Islet of Langerhans (tissue), 1 donor: ENCODE data around the gene NAA50.

Experiments used
- FAIRE-seq: peaks from one replicate; lab custom pipeline; 2011; peaks lifted over from hg19 to GRCh38; lab: Jason Lieb, UNC

The NAA50 gene

GRCh38 chr3:113685124-113685523, 60.9 kb downstream of the NAA50 start:
- no peak for FAIRE-seq

- FAIRE-seq: no peak
Measured at GRCh38 chr3:113684271-113684819, 61.7 kb downstream of the NAA50 start.

GRCh38 chr3:113678773-113679172, 67.3 kb downstream of the NAA50 start:
- FAIRE-seq: no peak

DNA sequence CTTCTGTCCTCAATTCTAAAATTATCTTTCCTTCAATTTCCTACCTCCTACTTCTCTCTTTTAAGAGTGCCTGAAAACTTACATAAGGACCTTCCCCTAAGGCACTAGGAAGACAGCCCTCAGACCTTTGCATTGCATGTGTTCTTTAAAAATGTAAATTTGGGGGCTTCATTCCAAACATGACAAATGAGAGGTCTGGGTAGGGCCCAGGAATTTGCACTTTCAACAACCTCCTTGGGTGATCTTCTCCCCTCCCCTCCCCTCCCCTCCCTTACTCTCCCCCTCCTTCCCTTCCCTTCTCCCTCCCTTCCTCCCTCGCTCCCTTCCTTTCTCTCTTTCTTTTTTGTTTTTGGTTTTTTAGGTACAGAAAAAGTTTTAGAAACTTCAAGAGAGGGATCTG, 68.3 kb downstream of the NAA50 start:
- FAIRE-seq: no peak

DNA sequence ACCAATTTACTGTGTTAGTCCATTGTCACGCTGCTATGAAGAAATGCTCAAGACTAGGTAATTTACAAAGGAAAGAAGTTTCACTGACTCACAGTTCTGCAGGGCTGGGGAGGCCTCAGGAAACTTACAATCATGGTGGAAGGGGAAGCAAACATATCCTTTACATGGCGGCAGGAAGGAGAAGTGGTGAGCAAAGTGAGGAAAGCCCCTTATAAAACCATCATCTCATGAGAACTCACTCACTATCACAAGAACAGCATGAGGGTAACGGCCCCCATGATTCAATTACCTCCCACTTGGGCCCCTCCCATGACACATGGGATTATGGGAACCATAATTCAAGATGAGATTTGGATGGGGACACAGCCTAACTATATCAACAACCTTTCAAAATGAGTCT, 69.8 kb downstream of the NAA50 start:
- FAIRE-seq: no peak

GRCh38 chr3:113673593-113673992, 72.5 kb downstream of the NAA50 start:
- FAIRE-seq: no peak

DNA sequence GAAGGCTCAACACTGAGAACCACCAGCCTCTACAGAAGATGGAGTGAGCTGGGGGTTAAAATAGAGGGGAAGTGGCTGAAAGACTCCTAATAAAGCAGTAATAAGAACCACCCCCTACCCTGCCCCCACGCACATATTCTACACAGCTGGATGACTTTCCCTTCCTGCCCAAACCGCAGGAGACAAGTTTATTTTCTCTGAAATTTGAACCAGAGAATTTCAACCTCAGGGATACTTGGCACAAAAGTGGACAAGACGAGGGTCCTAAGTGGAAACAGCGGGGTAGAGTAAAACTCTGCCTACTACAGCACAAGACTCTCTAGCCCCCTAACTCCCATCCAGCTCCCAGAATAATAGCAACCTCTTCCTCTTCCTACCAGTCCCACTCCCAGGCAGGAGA, 78.0 kb downstream of the NAA50 start:
- FAIRE-seq: no peak
